VCaP (cell line): ENCODE results near the gene CCDC174.

Source experiments
- H3K27ac ChIP-seq: fragments of 450-650 bp; 2 replicates; pipeline ENCODE4 v1.5.1; 2017
- CTCF ChIP-seq: fragments of 450-650 bp; conservative IDR thresholded peaks from 2 replicates; pipeline ENCODE4 v1.5.1; 2017; ENCODE audit warnings: mild to moderate bottlenecking, moderate library complexity

The CCDC174 gene

GRCh38 chr3:14678015-14678503 lies 26.5 kb downstream of the CCDC174 start:
- TF ChIP-seq CTCF, result no peak
- H3K27ac ChIP-seq, result peak overlapping the region; percentile 76

GRCh38 chr3:14680115-14680514 lies 28.6 kb downstream of the CCDC174 start:
- no peak overlapping the region for H3K27ac ChIP-seq

DNA sequence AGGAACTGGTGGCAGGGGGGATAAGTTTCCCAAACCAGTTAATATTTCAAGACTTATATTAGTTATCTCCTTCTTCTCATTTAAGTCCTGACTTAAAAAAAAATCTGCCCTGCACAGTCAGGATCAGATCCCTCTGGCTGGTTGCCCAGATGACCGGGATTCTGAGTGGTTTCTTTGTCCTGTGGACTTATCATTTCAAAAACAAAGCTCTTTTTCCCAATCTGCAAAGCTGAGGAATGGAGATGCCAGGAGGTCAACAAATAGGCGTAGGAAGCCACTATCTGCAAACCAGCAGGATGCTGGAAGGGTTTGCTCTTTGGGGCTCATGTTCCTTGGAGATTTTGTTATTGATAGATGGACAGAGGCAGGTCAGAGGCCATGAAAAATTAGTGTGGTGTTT lies 29.2 kb downstream of the CCDC174 start:
- no peak for TF ChIP-seq CTCF
- H3K27ac ChIP-seq, result no peak overlapping the region

More at GRCh38 chr3:14680115-14680514, 28.6 kb downstream of the CCDC174 start:
- no peak for TF ChIP-seq CTCF

DNA sequence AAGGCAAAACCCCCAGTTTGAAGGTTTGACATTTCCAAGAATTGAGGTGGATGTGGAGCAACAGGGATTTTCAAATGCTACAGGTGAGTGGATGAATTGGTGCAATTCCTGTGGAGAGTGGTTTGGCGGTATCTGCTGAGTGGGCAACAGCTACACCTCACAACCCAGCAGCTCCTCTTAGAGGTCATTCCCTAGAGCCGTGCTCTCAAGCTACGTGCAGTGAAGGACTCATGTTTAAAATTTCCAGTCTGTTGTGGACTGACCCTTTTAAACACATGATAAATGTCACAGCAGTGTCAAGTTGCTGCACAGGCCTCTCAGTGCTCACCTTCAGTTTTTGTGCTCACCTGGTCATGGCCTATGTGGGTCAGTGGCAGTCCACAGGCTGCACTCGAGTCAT lies 32.9 kb downstream of the CCDC174 start:
- no peak overlapping the region for H3K27ac ChIP-seq
- no peak for TF ChIP-seq CTCF

GRCh38 chr3:14685179-14685578 lies 33.6 kb downstream of the CCDC174 start:
- no peak for TF ChIP-seq CTCF
- no peak overlapping the region for H3K27ac ChIP-seq

DNA sequence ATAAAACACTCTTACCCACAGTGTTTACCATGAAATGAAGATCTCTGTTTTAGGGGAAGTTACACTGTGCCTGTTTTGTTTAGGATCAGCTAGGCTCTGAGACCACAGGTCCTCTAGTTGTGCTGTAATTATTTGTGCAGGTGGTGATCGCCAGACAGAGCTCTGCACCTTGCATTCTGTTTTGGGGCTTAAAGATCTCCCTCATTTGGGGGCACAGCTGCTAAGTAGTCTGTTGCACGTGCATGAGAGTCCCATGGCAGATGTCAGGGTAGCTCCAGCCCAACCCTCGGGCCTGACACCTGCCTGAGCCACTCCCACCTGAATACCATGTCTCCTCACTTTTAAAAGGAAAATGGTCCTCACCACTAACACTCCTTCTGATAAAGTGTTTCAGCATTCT lies 35.8 kb downstream of the CCDC174 start:
- no peak overlapping the region for H3K27ac ChIP-seq
- TF ChIP-seq CTCF, result no peak

DNA sequence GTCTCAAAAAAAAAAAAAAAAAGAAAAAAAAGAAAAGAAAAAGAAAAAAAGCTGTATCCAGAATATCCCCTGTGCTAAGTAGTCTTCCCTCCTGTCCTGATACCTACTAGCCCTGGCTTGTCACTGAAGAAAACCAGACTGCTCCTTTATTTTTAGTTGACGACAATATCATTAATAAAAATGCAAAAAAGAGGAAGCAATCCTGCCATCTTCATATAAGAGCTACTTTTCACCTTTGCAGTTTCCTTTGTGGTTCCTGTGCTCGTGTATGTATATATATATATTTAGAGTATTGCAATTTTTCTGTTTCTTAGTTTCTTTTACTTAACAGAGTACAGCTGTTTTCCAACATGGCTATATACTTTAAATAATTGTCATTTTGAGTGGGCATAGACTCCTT lies 37.0 kb downstream of the CCDC174 start:
- TF ChIP-seq CTCF, result no peak
- no peak overlapping the region for H3K27ac ChIP-seq
